Body of pancreas (tissue), 4 donors: Measurements from ENCODE around the gene NRP1.

Experiments used
- POLR2A ChIP-seq, 3 donors: fragments of 450-650 bp; IDR thresholded peaks; one replicate each; pipeline ENCODE4 v1.6.1; 2016; ENCODE audit warnings: antibody characterized with exemption in 3 of 3, mild to moderate bottlenecking in 2 of 3
- TF ChIP-seq, protein P1 (sequence below), 7 experiments: fragments of 450-650 bp in 4 of 7; fragments of 200-600 bp in 3 of 7; sonication (generic) in 3 of 7; IDR thresholded peaks; one replicate each; pipeline ENCODE4 v1.5.1; 2016 to 2019; ENCODE audit warnings: antibody characterized with exemption in 7 of 7

DNA sequence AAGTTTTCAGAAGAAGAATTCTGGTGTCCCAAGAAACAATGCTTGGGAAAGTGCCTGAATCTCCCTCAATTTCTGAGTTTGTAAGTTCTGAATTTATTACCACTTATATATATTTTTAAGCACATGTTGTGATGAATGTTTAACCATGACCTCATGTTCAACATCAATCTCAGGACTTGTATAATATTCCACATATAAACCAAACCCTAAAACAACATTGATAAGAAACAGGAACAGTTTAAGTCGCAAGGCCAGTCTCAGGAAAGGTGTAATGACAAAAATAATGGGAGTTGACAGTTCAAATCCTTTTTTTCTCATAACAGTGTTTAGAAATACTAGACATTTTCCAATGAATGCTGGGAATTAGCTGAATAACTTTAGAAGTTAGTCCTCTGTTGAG lies 22.8 kb downstream of the NRP1 start:
- TF ChIP-seq, protein P1, sequence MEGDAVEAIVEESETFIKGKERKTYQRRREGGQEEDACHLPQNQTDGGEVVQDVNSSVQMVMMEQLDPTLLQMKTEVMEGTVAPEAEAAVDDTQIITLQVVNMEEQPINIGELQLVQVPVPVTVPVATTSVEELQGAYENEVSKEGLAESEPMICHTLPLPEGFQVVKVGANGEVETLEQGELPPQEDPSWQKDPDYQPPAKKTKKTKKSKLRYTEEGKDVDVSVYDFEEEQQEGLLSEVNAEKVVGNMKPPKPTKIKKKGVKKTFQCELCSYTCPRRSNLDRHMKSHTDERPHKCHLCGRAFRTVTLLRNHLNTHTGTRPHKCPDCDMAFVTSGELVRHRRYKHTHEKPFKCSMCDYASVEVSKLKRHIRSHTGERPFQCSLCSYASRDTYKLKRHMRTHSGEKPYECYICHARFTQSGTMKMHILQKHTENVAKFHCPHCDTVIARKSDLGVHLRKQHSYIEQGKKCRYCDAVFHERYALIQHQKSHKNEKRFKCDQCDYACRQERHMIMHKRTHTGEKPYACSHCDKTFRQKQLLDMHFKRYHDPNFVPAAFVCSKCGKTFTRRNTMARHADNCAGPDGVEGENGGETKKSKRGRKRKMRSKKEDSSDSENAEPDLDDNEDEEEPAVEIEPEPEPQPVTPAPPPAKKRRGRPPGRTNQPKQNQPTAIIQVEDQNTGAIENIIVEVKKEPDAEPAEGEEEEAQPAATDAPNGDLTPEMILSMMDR (IDR thresholded peaks at IDR 0.05) = no peak
- no peak for TF ChIP-seq POLR2A (IDR thresholded peaks at IDR 0.05)
